HepG2 (cell line): ENCODE data around the gene HMGCLL1.

Source experiments
- BHLHE40 ChIP-seq: IDR thresholded peaks from 2 replicates; pipeline ENCODE4 v1.6.1; 2011; ENCODE audit warnings: low read length, improper control_type of control experiment
- CEBPB ChIP-seq: IDR thresholded peaks from 2 replicates; pipeline ENCODE4 v1.6.1; 2011; ENCODE audit warnings: low read depth, low read length, improper control_type of control experiment, borderline replicate concordance
- ZNF510 ChIP-seq: sonication (generic); formaldehyde crosslinking; IDR thresholded peaks from 2 replicates; pipeline ENCODE4 v1.4.0; 2020; ENCODE audit warnings: low read depth, mild to moderate bottlenecking, missing genetic modification reagents

- no peak for TF ChIP-seq CEBPB
- no peak for TF ChIP-seq BHLHE40
- no peak for TF ChIP-seq ZNF510 (CRISPR knock-in tag)
Measured at GRCh38 chr6:55438203-55438602, 140.8 kb downstream of the HMGCLL1 start.
